Glomerular visceral epithelial cell (primary cell): ENCODE data around the gene COL5A1.

Experiments used
- DNase-seq: peaks from one replicate; pipeline ENCODE4 v3.0.0-alpha.2; 2016; ENCODE audit errors: extremely low spot score

The COL5A1 gene

GRCh38 chr9:134641173-134641989 is at the start of gene COL5A1:
COL5A1 (plus strand) TSS chr9:134641803; CDS start chr9:134642188, 385 bp downstream.
- peak; percentile 87 for DNase-seq

DNA sequence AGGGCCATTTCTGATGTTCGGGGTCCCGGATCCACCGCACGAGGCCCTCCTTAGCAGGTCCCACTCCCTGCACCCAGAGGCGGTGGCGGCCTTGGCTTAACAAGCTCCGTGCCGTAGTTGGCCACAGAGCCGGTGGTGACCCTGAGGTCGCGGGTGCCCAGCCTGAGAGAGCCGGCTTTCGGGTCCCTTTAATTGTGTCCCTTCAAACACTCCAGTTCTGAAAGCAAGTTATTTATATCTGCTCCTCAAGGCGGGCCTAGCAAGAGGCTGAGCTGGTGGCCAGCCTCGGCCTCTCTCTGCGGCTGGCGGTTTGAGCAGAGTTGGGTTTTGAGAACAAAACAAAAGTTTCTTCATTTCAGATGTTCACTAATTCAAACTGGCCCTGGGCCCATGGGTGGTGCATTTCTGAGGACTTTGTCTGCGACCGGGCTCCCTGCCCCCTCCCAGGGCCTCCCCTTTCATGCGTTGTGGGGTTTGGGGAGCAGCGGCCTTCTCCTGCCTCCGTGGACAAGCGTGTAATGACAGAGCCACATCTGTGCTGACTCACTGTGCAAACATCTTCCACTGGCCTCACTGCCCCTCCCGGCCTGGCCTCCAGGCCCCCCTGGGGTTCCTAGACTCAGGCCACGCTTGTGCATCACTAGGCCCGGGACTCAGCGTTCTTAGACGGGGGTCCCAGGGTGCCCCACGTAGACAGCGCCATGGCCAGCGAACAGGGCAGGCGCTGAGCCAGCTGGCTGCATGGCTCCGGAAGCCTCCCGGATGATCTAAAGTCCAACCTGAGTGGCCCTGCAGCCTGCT is 49.4 kb upstream of the COL5A1 start:
- DNase-seq: peak; percentile 72

DNA sequence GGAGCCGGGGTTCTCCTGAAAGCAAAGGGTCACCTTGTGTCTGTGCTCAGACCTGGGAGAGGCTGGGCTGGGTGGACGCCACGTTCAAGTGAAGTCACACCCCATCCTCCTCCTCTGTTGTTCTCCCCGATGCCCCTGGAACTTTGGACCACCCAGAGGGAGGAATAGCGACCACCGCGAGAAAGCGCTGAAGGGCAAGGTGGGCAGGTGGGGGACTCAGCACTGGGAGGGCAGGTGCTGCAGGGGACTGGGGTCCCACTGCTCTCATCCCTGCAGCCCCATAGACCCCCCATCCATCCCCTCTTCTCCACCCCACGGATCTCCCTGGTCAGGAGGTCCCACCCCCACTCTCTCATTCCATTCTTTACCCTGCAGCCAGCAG is 48.8 kb upstream of the COL5A1 start:
- no peak for DNase-seq

GRCh38 chr9:134593286-134594077 is 48.1 kb upstream of the COL5A1 start:
- no peak for DNase-seq

GRCh38 chr9:134594078-134594941 is 47.3 kb upstream of the COL5A1 start:
- no peak for DNase-seq

- DNase-seq: no peak
These were observed 46.6 kb upstream of the COL5A1 start for GRCh38 chr9:134595014-134595413.

GRCh38 chr9:134597041-134597913 is 44.3 kb upstream of the COL5A1 start:
- no peak for DNase-seq

DNA sequence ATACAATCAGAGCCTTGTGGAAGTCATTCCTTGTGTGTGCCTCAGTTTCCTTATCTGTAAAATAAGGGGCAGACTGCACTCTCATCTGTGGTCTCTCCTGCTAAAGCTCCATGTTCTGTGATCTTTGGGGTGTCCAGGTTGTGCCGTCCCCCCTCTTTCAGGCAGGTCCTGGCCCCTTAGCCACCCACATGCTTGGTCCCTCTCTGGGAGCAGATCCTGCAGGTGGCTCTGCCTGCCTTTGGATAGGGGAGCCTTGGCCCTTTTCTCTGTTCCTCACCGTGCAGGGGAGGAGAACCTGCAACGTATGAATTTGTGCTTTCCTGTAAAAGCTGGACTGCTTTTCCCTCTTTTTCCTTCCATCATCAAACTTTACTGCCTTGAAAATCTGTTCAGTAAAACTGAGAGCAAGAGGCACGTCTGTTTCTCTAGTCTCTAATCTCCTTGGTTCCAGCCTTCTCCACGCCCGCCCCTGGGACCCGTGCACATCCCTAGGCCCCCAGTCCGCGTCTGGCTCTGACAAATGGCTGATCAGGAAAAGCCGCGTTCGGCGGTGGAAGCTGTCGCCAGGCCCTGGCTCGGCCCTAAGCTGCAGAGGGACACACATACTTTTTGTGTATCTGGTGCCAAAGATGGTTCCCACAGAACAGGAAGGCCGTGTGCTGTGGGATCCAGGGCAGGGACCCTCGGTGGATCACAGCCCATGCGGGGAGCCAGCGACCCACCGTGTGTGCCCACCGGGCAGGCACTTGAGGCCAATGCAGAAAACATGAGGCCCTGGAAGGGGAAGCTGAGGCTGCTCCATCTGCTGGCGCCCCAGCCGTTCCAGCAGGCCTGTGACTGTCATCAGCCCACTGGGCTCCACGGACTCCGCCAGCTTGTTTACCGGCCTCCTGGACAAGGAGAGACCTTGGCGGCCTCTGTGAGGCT is 43.4 kb upstream of the COL5A1 start:
- no peak for DNase-seq

- no peak for DNase-seq
These were observed 42.7 kb upstream of the COL5A1 start for GRCh38 chr9:134598884-134599245.

DNA sequence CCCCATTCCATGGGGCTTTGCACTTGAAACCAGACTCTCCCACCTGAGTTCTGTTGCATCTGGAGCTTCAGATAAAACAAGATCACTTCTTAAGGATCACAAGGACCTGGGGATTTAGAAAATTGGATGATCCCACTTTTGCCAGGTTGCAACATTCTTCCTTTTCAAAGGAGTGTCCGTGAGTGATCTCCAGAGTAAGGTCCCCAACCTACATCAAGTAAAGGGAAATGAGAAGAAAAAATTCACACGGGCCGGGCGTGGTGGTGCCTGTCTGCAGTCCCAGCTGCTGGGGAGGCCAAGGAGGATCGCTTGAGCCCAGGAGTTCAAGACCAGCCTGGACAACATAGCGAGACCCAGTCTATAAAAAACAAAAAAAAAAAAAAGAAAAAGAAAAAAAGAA is 41.2 kb upstream of the COL5A1 start:
- no peak for DNase-seq

DNA sequence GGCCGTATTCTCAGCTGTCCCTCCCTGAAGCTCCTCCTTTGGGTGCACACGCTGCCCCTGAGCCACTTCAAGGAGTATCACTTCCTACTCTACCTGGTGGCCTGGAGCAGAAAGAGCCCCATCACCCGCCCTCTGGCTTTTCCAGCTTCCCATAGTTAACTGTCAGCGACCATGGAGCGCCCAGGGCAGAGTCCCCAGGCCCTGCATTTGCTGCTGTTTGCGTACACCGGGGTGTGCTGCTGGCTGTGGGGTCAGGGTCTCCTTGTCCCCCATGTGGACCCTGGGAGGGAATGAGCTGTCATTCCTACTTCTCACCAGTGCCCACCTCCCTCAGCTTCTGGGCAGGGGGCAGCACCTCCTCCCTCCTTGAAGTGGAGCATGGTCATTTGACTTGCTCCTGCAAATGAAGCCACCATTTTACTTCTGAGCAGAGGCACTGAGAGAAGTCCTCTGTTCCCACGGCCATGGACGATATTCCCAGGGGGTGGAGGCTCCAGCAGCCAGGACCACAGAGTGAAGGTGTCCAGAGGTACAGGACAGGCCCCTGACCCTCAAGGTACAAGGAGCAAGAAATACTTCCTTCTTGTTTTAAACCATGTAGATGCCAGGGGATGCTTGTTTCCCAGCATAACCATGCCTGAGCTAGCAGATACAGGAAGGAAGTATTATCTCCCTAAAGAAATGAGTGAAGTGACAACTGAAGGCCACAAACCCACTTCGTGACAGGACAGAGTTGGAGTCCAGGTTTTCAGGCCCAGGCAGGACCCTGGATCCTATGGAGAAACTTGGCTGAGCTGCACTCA is 40.6 kb upstream of the COL5A1 start:
- DNase-seq: no peak

DNA sequence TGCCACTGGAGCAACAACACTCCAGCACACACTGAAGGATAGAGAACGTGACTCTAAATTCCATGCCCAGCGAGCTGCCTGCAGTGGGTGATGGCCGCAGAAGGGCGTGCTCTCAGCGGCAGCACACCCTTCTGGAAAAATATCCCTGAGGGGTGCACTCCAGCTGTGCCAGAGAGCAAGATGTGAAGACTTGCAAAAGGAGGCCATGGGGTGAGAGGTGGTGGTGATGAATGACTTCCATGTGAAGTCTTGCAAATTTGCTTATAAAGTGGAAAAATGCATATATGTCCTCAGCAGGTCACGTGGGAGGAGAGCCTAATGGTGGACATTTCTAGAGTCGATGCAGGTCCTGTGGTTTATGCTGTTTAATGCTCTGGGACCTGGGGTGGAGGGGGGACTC is 39.8 kb upstream of the COL5A1 start:
- DNase-seq: no peak

DNA sequence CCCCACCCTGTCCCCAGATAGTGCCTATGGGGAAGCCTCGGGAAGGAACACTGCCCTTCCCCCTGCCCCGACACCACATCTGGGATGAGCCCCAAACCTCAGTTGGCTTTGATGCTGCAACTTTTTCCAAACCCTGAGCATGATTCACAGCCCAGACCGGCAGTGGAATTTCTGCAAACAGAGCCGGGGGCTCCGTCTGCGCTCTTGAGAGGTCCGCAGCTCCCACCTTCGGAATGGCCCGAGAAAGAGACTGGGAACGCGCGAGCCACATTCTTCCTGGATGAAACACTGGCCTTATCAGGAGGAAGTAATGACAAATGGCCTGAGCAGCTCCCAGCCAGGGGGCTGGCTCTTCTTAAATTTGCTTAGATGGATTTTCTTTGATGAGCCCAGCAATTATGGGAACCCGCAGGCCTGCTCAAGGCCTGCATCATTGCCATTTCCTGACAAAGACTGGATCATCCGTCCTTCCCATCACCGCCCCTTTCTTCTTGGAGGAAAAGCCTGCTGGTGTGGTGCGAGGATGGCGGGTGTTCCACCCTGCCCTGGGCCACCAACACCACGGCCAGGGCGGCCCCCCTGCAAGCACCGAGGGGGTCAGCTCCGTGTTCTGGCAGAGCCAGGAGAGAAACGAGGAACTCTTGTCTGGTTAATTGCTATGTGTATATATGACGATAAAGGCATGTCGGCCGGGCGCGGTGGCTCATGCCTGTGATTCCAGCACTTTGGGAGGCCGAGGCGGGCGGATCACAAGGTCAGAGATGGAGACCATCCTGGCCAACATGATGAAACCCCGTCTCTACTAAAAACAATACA is 38.8 kb upstream of the COL5A1 start:
- DNase-seq: peak; percentile 94

- DNase-seq: no peak
These were observed 36.8 kb upstream of the COL5A1 start for GRCh38 chr9:134604834-134605233.

GRCh38 chr9:134605351-134605965 is 36.1 kb upstream of the COL5A1 start:
- no peak for DNase-seq

DNA sequence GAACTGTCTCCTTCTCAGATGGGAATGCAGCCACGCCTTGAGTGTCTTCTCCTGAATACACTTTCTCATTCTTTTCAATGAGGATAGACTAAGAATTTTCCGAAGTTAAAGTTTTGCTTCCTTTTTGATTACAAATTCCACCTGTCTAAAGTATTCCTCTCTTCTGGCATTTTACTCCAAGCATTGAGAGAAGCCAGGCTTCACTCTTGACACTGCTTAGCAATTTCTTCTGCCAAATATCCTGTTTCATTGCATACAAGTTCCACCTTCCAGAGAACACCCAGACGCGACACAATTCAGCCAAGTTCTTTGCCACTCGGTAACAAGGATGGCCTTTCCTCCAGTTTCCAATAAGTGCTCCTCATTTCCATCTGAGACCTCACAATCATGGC is 35.6 kb upstream of the COL5A1 start:
- no peak for DNase-seq
